IPS-NIHi11 (cell line): ENCODE measurements around the gene PLA2G4E.

Experiments
- DNase-seq: peaks from one replicate; pipeline ENCODE4 v3.0.0; 2012; ENCODE audit warnings: mixed read lengths, low spot score

Gene PLA2G4E

DNA sequence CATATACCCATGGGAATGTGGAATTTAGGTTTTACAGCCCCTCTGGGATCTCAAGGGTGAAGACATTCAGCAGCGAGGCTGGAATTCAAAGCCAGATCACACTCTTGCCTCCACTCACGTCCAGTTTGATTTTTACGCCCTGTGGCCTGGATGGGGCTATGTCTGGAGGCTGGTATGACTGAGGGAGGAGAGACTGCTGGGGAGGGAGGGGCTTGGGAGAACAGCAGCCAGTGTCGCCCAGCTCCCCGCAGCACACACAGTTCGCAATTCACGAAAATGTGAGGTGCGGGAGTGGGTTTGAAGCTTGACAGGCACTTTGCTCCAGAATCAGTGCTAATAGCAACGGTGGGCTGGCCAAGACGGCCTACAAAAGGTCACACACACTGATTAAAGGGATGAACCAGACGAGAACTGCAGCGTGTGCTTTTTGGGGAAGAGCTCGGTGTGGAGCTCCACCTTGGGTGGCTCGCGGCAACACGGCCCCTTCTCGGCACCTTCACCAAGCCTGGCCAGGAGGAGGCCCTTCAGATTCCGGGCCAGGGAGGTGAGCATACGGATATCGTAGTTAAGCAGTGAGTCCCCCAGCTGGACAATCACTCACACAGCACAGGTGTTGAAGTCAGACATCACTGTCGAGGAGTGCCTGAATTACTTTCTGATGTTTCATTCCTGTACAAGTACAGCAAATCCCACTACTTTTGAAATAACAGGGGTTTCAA, 64.9 kb downstream of the PLA2G4E start:
- DNase-seq = peak; percentile 53

DNA sequence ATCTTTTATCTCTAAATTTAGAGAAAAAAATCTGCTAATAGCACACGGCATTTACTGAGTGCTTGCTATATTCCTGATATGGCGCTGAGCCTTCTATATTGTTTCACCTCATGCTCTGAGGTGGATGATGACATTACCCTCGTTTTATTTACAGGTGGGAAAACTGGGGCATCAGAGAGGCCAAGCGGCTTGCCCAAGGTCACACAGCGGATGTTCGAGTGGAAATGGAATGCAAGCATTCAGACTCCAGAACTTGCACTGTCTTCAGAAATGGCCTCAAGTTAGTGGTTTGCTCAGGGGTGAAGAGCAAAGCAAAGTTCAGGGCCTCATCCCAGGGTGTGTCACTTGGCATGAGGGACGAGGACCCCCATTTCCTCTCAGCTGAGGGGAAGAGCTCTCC, 65.7 kb downstream of the PLA2G4E start:
- no peak for DNase-seq

DNA sequence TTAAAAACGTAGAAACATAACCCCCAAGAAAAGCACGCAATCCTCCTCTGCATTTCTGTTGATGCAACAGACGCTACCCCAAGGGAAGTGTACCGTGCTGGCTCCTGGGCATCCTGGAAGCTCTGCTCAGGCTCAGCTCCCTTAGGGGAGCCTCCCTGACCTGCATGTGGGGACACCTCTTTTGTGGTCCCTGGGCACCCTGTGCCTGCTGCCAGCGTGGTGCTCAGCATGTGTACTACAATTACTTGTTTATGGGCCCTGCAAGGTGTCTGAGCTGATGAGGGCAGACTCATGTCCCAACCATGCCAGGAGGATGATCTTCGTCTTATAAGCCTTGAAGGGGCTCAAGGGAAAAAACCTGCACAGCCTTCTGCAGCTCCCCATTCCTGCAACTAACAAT, 66.8 kb downstream of the PLA2G4E start:
- DNase-seq = no peak

DNA sequence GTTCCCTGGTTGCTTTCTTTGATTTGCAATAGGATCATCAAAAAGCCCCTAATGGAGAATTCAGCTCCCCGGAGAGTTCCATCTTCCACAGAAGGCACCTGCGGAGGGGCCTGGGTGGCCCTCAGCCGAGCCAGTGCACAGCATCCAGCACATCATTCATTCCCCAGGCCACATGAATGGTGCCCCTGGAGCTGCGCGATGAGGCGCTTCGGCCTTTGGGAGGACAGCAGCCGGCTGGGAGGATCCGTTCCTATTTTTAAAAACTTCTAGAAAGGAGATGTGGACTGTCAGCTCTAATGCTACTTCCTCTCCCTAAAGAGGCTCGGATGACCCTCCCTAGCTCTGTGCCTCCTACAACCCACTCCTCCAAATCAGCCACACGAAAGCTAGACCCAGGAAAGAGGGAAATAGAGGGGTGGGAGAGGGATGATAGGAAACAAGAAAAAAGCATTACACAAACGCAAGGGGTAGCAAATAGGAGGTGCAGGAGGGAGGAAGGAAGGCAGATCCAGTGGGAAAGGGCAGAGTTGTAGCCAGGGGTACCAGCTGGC, 68.8 kb downstream of the PLA2G4E start:
- no peak for DNase-seq

DNA sequence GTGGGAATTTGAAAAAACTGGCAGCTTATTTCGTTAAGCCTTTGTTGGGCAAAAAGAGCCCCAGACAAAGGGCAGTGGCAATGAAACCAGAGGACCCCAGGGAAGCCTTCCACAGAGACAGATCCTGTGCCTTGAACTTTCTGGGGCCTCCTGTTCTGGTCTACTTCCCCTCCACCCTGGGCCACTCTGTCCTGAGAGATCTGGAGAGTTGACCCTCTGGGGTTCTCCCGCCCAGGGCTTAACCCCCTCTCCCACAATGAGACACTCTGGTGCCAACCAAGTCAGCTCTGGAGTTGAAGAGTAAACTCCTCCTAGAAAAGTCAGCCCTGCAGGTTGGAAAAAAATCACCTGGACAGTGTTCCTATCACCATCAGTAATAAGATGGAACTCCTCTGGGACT, 69.3 kb downstream of the PLA2G4E start:
- no peak for DNase-seq

DNA sequence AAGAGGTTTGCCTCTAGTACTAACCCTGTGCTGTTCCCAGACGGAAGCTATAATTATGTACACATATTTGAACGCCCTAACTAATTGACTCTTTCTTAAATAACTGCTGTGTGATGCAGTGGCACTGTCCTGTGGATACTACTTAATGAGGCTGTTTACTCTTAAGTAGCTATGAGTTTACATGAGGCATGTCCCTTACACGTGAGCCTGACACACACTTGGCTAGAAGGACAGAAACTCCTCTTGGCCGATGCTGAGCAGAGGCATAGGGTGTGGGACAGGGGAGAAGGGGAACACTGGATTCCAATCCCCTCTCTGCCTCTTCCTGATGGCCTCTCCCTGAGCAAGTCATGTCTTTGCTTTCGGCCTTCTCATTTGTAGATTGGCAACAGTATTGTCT, 70.4 kb downstream of the PLA2G4E start:
- no peak for DNase-seq

DNA sequence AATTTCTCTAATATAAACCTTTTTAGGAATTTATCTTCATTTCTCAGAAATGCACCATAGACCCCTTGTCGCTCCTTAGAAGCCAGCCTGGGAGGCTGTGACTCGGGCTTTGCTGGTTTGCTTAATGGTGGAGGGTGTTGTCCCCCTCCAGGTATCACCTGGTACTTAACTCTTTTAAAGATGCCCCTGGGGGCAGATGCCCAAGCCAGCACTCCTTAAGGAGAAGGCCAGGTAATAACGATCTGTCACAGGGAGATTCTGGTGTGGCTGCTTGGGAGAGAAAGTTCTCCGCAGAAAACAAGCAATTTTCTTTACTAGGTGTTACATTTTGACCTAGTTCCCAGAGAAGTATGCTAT, 70.7 kb downstream of the PLA2G4E start:
- no peak for DNase-seq

DNA sequence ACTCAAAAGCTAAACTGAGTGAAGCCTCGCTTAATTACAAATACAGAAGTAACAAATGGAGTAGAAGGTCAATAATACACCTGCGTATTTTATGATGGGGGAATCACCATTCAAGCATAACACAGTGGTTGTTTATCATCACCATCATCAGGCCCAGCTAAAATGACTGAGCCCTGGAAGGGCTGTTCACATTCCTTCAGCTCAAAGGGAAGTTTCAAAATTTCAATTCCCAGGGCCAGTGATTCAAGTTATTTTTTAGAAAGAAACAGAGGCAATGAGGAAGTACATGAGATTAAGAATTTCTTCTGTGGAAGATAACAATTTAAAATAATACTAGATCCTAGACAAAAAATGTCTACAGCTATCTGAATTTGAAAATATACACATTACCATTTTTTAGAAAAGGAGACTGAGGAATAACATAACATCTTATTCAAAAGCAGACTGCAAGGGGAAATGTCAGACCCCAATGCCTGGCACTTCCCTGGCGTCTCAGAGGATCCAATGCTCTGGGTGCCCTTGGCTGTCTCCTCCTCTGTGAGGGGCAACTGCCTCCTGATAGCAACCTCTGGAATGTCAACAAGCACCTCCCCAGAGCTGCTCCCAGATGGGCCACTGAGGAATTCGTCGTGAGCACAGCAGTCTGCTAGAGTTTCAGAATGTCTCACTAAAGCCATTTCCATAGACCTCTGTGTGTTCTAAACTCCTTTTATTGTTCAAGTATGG, 71.3 kb downstream of the PLA2G4E start:
- no peak for DNase-seq

DNA sequence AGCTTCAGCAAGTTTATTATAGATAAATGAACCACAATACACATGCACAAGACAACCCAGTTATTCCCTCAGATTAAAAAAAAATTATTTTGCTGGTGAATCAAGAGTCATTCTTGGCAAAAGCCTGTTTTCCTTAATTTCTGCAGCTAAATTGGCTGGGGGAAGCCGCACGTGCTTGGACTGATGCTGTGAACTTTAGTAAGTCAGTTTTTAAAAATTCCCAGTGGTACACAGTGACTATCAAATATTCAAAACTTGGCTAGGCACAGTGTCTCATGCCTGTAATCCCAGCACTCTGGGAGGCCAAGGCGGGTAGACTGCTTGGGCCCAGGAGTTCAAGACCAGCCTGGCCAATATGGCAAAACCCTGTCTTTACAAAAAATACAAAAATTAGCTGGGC, 72.4 kb downstream of the PLA2G4E start:
- no peak for DNase-seq

DNA sequence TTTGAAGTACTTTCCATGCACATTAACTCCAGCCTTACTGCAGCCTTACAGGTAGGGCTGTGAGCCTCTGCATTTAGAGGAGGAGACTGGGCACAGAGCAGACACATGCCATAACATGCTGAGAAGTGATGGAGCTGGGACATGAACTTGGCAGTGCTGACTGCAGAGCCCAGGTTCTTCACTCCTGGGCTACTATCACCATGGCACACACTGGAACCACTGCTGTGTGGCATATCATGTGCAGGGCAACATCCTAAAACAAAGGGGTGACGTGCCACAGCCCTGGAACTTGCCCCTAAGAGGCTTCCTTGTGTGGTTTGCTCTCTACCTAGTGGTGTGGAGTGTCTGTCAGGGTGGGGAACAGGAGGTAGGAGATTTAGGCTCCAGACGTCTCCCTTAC, 73.9 kb downstream of the PLA2G4E start:
- no peak for DNase-seq

DNA sequence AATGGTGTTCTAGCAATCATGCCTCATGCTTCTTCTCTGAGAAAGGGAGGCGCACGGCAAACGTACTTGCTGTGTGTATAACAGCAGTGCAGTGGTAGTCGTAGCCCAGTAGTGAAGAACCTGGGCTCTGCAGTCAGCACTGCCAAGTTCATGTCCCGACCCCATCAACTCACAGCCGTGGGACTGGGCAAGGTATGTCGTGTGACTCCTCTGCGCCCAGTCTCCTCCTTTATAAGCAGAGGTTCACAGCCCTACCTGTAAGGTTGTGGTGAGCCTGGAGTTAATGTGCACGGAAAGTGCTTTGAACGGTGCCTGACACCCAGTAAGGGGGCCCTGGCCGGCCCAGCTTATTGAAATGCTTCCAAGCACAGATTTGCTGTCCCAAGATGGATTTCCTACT, 75.1 kb downstream of the PLA2G4E start:
- no peak for DNase-seq

DNA sequence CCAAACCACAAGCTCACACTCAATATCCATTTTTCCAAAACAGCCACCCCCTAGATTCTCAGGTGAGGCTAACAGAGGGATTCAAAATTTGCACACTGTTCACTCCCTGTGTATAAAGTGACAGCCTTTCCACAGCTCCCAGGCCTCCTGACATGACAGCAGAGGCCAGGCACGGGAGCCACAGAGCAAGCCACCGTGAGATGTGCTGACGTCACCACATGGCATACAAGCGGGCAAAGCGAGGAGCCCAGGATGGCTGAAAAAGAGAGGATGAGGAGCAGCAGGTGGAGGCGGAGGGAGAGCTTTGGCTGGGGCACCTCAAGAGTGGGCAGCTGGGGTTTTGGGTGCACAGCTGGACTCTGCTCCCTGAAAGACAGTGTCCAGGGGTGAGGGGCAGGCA, 75.6 kb downstream of the PLA2G4E start:
- DNase-seq = no peak

DNA sequence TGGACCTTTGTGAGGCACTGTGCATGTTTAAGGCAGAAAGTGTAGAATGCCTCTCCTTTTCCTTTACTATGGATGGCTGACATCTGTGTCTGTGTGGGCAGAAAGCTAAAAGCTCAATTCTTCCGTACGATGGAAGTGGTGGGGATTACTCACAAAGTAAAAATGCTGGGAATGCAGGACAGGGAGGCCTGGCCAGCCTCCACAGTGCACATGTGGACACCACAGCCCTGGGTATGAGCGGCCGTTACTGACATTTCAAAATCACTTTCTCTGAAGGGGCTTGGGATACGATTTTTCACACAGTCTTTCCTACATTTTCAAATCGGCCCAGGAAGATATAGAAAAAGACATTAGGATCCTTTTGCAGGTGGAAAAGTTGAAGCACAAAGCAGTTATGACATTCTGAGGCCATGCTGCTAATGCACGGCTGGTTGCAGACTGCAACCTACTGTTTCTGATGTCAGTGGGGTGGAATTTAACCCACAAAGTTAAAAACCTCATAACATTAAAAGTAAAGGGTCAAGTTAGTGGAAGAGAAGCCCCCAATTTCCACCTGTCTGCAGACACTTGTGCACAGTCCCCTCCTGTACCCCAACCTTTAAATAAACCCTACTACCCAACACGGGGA, 76.4 kb downstream of the PLA2G4E start:
- no peak for DNase-seq

DNA sequence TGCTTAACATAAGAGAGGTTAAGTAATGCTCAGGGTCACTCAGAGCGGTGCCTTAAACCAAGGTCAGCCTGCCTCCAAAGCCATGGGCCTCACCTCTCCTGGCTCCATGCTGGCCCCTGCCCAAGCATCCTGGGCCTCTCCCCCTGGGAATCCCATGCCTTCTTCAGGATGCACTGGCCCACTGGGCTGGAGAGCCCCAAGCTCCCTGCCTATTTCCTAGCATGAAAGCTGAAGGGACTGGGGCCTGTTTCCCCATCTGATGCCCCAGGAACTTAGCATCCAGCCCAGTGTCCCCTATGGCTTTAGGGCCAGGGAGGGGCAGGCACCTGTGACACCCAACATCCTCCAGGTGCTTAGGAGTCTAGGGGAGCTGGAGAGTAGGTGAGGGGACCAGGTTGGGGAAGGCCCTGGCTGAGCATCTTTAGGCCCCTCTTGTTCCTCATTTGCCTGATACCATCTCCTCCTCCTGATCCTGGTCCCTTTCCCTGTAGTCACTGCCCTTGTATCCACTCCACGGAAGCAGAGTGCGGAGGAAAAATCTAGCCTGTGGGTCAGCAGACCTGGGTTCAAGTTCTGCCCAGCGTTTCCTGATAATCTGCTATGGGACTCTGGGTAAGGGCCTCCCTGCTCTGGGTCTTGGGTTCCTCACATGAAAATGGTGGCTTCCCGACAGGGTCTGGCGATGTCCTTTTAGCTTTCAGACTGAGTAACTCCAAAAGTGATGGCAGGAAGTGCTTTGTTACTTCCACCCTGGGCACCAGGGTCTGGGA, 77.1 kb downstream of the PLA2G4E start:
- no peak for DNase-seq

DNA sequence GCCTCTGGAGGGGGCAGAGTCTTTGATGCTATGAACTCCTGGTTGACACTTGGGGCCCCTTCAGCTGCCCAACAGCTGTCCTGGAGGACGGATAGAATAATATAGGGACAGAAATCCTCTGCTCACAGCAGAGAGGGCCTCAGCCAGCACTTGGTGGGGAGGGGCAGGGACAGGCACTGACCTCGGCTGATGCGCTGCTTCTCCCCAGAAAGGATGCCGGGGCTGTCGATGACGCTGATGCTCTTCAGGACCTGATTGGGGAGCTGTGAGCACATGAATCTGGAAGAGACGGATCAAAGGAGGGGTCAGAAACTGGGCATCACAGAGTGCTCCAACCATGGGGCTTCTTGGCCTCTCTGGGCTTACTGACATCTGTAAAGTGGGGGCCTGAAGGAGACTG, 78.0 kb downstream of the PLA2G4E start:
- DNase-seq = no peak

DNA sequence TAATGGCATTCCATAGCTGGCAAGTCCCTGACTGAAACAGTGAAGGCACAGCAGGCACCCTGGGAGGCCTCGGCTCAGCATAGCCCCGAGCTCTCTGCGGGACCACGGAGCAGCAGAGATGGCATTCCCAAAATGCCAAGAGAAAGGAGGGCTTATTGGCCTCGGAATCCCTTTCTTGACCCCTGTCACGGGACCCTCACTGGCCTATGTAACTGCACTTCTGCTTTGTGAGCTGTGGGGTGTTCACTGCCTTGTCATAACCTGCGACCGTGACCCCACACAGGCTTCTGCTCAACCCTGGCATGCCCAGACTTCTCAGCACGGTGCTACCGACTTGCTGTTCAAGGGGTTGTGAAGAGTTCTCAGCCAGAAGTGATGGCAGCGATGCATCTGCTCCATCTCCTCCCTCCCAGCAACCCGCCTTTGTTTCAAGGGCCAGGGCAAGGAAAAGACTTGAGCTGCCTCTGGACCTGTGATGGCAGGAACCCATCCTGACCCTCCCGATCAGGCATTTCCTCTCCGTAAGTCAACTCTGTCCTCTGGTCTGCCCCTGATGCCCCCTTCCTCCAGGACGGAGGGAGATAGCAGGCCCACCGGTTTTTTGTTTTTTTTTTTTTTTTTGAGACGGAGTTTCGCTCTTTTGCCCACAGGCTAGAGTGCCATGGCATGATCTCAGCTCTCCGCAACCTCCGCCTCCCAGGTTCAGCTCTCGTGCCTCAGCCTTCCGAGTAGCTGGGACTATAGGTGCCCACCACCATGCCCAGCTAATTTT, 79.0 kb downstream of the PLA2G4E start:
- no peak for DNase-seq

DNA sequence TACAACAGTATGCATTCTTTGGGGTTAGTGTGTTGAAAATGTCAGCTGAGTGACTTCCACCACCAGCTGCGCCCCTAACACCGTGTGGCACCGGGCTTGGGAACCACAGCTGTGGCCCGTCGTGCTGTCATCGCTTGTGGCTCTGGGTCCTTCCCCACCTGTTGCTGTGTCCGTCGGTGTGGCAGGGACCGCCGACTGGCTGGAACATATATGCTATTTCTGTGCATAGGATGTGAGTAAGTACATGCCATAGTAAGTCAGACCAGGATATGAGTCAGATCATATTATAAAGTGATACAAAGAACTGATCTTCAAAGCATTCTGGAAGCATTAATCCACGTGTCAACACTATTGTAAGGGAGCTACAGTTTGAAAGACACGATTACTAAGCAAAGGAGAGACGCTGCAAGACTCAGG, 80.4 kb downstream of the PLA2G4E start:
- no peak for DNase-seq

DNA sequence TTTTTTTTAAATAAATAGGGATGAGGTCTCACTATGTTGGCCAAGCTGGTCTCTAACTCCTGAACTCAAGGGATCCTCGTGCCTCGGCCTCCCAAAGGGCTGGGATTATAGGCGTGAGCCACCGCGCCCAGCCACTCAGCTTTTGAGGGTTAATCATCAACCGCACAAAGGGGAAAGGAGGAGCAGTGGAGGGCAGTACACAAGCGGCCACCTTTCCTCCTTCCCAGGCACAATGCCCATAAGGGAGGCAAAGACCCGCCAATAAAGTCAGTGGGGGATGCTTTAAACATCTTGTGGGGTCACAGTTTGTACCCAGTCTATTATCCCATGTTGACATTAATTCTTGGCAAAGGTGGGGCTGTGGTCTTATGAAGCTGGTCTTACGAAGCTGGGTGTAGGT, 80.9 kb downstream of the PLA2G4E start:
- no peak for DNase-seq

DNA sequence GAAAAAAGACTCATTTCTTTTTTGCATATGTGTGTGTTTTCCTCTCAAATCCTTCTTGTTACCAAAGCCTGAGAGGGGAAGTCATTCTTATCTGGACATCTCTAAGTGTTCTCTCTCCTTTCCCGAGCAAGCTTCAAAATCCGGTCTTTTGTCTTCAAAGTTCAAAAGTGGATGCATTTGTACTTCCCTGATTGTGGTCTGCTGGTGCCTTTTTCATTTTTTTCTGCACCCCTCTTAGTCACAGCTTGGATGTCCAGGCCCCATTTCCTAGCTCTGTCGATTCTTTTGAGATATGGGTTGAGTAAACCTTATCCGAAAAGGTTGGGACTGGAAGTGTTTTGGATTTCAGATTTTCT, 83.3 kb downstream of the PLA2G4E start:
- no peak for DNase-seq

DNA sequence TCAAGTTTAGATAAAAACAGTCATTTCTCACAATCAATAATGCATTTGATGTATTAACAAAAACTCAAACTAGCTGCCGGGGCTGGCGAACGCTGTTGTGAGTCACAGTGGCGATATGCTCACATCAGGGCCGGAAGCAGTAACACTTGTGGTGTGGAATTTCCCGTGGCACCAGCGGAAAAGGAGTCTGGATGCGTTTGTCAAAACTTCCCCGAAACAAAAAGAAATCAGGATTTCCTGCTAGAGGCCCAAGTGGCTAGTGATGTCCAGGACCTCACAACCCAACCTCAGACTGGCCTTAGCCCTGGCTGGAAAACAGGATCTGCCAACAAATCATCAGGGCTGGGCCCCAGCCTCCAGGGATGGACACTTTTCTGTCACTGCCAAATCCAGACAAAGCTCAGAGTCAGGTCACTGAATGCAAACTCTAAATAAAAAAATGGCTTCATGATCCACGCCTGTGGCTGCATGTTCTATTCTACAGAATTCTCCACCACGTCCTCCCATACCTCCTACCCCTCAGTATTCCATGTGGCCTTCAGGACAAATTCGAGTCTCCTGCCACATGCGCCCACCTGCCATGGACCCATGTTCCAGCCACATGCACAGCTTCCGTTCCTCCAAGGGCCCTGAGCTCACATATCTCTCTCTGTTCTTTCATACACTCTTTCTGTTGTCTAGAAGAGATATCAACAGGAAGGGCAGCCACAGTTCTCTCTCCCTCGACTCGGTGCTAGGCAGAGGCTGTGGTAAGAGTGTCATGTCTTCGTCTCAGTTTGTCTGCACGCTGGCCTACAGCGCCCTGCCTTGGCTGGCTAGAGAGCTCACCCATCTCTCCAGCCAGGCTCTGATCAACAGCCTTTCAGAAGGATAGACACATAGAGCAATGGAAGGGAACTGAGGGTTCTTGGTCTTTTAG, 83.9 kb downstream of the PLA2G4E start:
- no peak for DNase-seq

DNA sequence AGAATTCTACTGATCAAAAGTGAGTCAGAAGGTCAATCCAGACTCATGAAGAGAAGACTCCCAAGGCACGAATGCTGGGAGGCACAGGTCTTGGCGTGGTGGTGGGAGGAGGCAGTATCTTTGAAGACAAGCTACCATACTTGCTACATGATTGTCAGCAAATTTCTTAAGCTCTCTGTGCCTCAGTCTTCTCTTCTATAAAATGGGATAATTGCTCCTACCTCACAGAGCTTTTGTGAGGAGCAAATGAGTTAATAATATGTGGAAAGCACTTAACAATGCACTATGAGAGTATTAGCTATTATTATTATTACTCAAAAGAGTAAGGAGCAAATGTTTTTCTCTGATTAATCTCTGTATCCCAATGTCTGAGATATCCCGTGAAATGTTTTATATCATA, 84.7 kb downstream of the PLA2G4E start:
- no peak for DNase-seq
